WTC11 (cell line): ENCODE data around the gene HIP1. TPM values are rescaled to one million over a fixed set of nuclear protein-coding genes. Genes with fewer than 3 reads are reported as not detected.

Experiments
- ATAC-seq: fragments of 200-7000 bp; cut with Tn5 transposase; 2 replicates; pipeline ENCODE4 v1.10.0; 2021; ENCODE audit warnings: mild to moderate bottlenecking, moderate library complexity
- CTCF ChIA-PET: fragments of 300-600 bp; sonication (Branson Sonifier 250); formaldehyde crosslinking; loops from one replicate; lab custom pipeline; 2021; ENCODE audit warnings: antibody characterized with exemption; lab: Charles Lee
- POLR2A ChIA-PET: fragments of 350-600 bp; sonication (Branson Sonifier 250); formaldehyde crosslinking; loops from one replicate; lab custom pipeline; 2021; ENCODE audit warnings: antibody characterized with exemption; lab: Charles Lee
- DNase-seq: peaks from one replicate; pipeline ENCODE4 v3.0.0; 2021; ENCODE audit warnings: low spot score
- H3K27ac Mint-ChIP-seq: 2 replicates; pipeline ENCODE4 v1.8.0; 2021; ENCODE audit warnings: mixed read lengths
- H3K27me3 Mint-ChIP-seq: 2 replicates; pipeline ENCODE4 v1.8.0; 2021; ENCODE audit warnings: low read depth, mild to moderate bottlenecking, moderate library complexity, mixed read lengths
- H3K36me3 Mint-ChIP-seq: 2 replicates; pipeline ENCODE4 v1.8.0; 2021; ENCODE audit warnings: mixed read lengths
- H3K4me1 Mint-ChIP-seq: 2 replicates; pipeline ENCODE4 v1.8.0; 2022; ENCODE audit warnings: mixed read lengths
- H3K4me3 Mint-ChIP-seq: 2 replicates; pipeline ENCODE4 v1.8.0; 2021; ENCODE audit warnings: mild to moderate bottlenecking, moderate library complexity, mixed read lengths
- H3K9me3 Mint-ChIP-seq: 2 replicates; pipeline ENCODE4 v1.8.0; 2021; ENCODE audit warnings: mixed read lengths
- ARID4B ChIP-seq: sonication (generic); formaldehyde crosslinking; IDR thresholded peaks from 2 replicates; pipeline ENCODE4 v1.8.0; 2023; ENCODE audit warnings: missing genetic modification reagents, mild to moderate bottlenecking, borderline replicate concordance
- ATF2 ChIP-seq: sonication (generic); formaldehyde crosslinking; IDR thresholded peaks from 2 replicates; pipeline ENCODE4 v1.8.1; 2022; ENCODE audit warnings: low read depth, missing genetic modification reagents, borderline replicate concordance
- ATF3 ChIP-seq: sonication (generic); formaldehyde crosslinking; conservative IDR thresholded peaks from 2 replicates; pipeline ENCODE4 v1.8.1; 2022; ENCODE audit warnings: mild to moderate bottlenecking, missing genetic modification reagents
- CREB1 ChIP-seq: sonication (generic); formaldehyde crosslinking; IDR thresholded peaks from 2 replicates; pipeline ENCODE4 v1.8.0; 2023; ENCODE audit warnings: mild to moderate bottlenecking, missing genetic modification reagents
- CTCF ChIP-seq: fragments of 200-600 bp; IDR thresholded peaks from 2 replicates; pipeline ENCODE4 v1.8.0; 2022; ENCODE audit warnings: antibody characterized with exemption
- GTF2I ChIP-seq: fragments of 250-450 bp; sonication (Bioruptor Pico); conservative IDR thresholded peaks from 2 replicates; pipeline ENCODE4 v1.4.0; 2021; ENCODE audit warnings: mild to moderate bottlenecking
- HMGXB4 ChIP-seq: sonication (generic); formaldehyde crosslinking; IDR thresholded peaks from 2 replicates; pipeline ENCODE4 v1.8.1; 2023; ENCODE audit warnings: mild to moderate bottlenecking, moderate library complexity, missing genetic modification reagents
- IRF2 ChIP-seq: sonication (generic); formaldehyde crosslinking; IDR thresholded peaks from 2 replicates; pipeline ENCODE4 v1.8.0; 2022; ENCODE audit warnings: low read depth, missing genetic modification reagents, borderline replicate concordance
- USF1 ChIP-seq: sonication (generic); formaldehyde crosslinking; IDR thresholded peaks from 2 replicates; pipeline ENCODE4 v1.8.0; 2022; ENCODE audit warnings: mild to moderate bottlenecking, missing genetic modification reagents
- ZMAT4 ChIP-seq: fragments of 250-450 bp; sonication (Bioruptor Pico); IDR thresholded peaks from 2 replicates; pipeline ENCODE4 v1.9.0; 2021; ENCODE audit warnings: mild to moderate bottlenecking
- ZNF219 ChIP-seq: sonication (generic); formaldehyde crosslinking; IDR thresholded peaks from 2 replicates; pipeline ENCODE4 v1.8.0; 2023; ENCODE audit warnings: missing genetic modification reagents, mild to moderate bottlenecking, borderline replicate concordance
- ZNF396 ChIP-seq: fragments of 250-450 bp; sonication (Bioruptor Pico); IDR thresholded peaks from 2 replicates; pipeline ENCODE4 v1.8.0; 2021; ENCODE audit warnings: mild to moderate bottlenecking, moderate library complexity, borderline replicate concordance
- ZNF671 ChIP-seq: fragments of 250-450 bp; sonication (Bioruptor Pico); IDR thresholded peaks from 2 replicates; pipeline ENCODE4 v1.8.0; 2021; ENCODE audit warnings: mild to moderate bottlenecking
- total RNA-seq: library from RNA; stranded (reverse); gene quantifications from 3 replicates; pipeline ENCODE4 v1.2.3, GENCODE V29; 2021

The HIP1 gene
- total RNA-seq, 1 experiment from 2014 or later = 75.8 TPM

GRCh38 chr7:75567948-75568595, 170.7 kb downstream of the HIP1 start:
- CTCF ChIA-PET = interaction anchor here (0.8 kb wide), 1 partner anchor 189 kb away, joined by 3 read pairs; no protein-coding TSS in a partner anchor
- Mint-ChIP-seq H3K36me3 (peaks cover 64% of the 10 kb centered on the region), H3K27me3 (no peaks in the 10 kb centered on the region), H3K27ac (no peak overlapping the region), H3K9me3 (no peaks in the 10 kb centered on the region), H3K4me3 (no peak overlapping the region), H3K4me1 (no peaks in the 10 kb centered on the region)
- POLR2A ChIA-PET = no interaction called here
- ATAC-seq (no peak), DNase-seq (no peak)
- TF ChIP-seq IRF2 (CRISPR knock-in tag) (no peak), CTCF (no peak), ATF3 (CRISPR knock-in tag) (no peak), CREB1 (CRISPR knock-in tag) (no peak), ZNF671 (CRISPR knock-in tag) (no peak), USF1 (CRISPR knock-in tag) (no peak), ZNF396 (CRISPR knock-in tag) (no peak)

- ChIA-PET POLR2A (no interaction called here), CTCF (interaction anchor here (0.7 kb wide), 1 partner anchor 34 kb away, joined by 3 read pairs; no protein-coding TSS in a partner anchor)
- H3K9me3 Mint-ChIP-seq = no peaks in the 10 kb centered on the region
- no peak overlapping the region for H3K4me3 Mint-ChIP-seq
- DNase-seq (no peak), ATAC-seq (no peak)
- peaks cover 79% of the 10 kb centered on the region for H3K36me3 Mint-ChIP-seq
- H3K27me3 Mint-ChIP-seq = no peaks in the 10 kb centered on the region
- TF ChIP-seq ZNF219 (CRISPR knock-in tag) = no peak
- no peak for TF ChIP-seq USF1 (CRISPR knock-in tag)
- TF ChIP-seq ATF3 (CRISPR knock-in tag) = no peak
- TF ChIP-seq CREB1 (CRISPR knock-in tag) = no peak
- no peak for TF ChIP-seq ARID4B (CRISPR knock-in tag)
- TF ChIP-seq ZMAT4 (CRISPR knock-in tag) = no peak
- no peak for TF ChIP-seq ATF2
- TF ChIP-seq GTF2I (CRISPR knock-in tag) = no peak
- TF ChIP-seq HMGXB4 = no peak
- no peaks in the 10 kb centered on the region for H3K4me1 Mint-ChIP-seq
- no peak overlapping the region for H3K27ac Mint-ChIP-seq
These were observed 173.5 kb downstream of the HIP1 start for GRCh38 chr7:75565132-75565837.
